Cardiac muscle cell (in vitro differentiated cells and primary cell): ENCODE data around the gene ABCB8. TPM values are rescaled to one million over a fixed set of nuclear protein-coding genes. Genes with fewer than 3 reads are reported as not detected.
"Not testable (repeated sequence)": the region's sequence is repeated elsewhere in the genome, so short reads cannot be mapped to it uniquely, and the experiment has no call there.

Experiments used
- DNase-seq, 2 donors: peaks; one replicate each; pipeline versions ENCODE4 v3.0.0 to v3.0.0-alpha.2; 2010 to 2017; ENCODE audit warnings: low read depth in 1 of 2, low spot score in 1 of 2
- H3K27ac ChIP-seq: fragments of 200-600 bp; sonication (generic); 2 replicates; pipeline ENCODE4 v1.5.1; 2016
- H3K27me3 ChIP-seq: fragments of 200-600 bp; sonication (generic); 2 replicates; pipeline ENCODE4 v1.6.0; 2016; ENCODE audit warnings: control low read depth
- H3K36me3 ChIP-seq: fragments of 200-600 bp; sonication (generic); 2 replicates; pipeline ENCODE4 v1.5.1; 2016; ENCODE audit warnings: control low read depth
- H3K4me1 ChIP-seq: fragments of 200-600 bp; sonication (generic); 2 replicates; pipeline ENCODE4 v1.8.1; 2017; ENCODE audit warnings: low read depth, mild to moderate bottlenecking, mixed run types
- H3K4me3 ChIP-seq: fragments of 200-600 bp; sonication (generic); 2 replicates; pipeline ENCODE4 v1.5.1; 2016; ENCODE audit warnings: mild to moderate bottlenecking
- H3K9me3 ChIP-seq: fragments of 200-600 bp; sonication (generic); 2 replicates; pipeline ENCODE4 v1.5.1; 2017; ENCODE audit warnings: low read depth, mild to moderate bottlenecking, control low read depth
- CTCF ChIP-seq: IDR thresholded peaks from 2 replicates; pipeline ENCODE4 v1.5.1; 2012; ENCODE audit warnings: low read depth, mild to moderate bottlenecking, low read length
- polyA plus RNA-seq: library from polyadenylated mRNA; unstranded; fragments of >200 nt; fragmentation: Nextera tagmentation; extraction: Ambion mirVana; gene quantifications from 2 replicates; pipeline ENCODE4 v1.2.1, GENCODE V29; 2016
- total RNA-seq: library from RNA; depleted of rRNA; stranded (reverse); fragments of >200 nt; gene quantifications from 2 replicates; pipeline ENCODE4 v1.2.3, GENCODE V29; 2016

ABCB8 gene
- total and polyA plus RNA-seq, 2 experiments from 2014 or later, result 20.4 to 29.2 TPM

- TF ChIP-seq CTCF, result no peak
- no peak overlapping the region for H3K4me3 ChIP-seq
- peaks cover 12% of the 10 kb centered on the region for H3K4me1 ChIP-seq
- H3K27ac ChIP-seq, result no peak overlapping the region
- DNase-seq, result no peak
- no peaks in the 10 kb centered on the region for H3K9me3 ChIP-seq
- no peaks in the 10 kb centered on the region for H3K27me3 ChIP-seq
- peaks cover 3% of the 10 kb centered on the region for H3K36me3 ChIP-seq
Measured at GRCh38 chr7:151035026-151035717, 6.9 kb downstream of the ABCB8 start.

- DNase-seq, result no peak
- Histone ChIP-seq H3K27ac (no peak overlapping the region), H3K9me3 (no peaks in the 10 kb centered on the region), H3K36me3 (peaks cover 3% of the 10 kb centered on the region), H3K27me3 (no peaks in the 10 kb centered on the region), H3K4me1 (peaks cover 12% of the 10 kb centered on the region), H3K4me3 (no peak overlapping the region)
- TF ChIP-seq CTCF, result no peak
Measured at GRCh38 chr7:151035902-151036301, 7.7 kb downstream of the ABCB8 start.

- DNase-seq, result peak; percentile 62 to 88
- Histone ChIP-seq H3K4me3 (no peak overlapping the region), H3K9me3 (no peaks in the 10 kb centered on the region), H3K27me3 (no peaks in the 10 kb centered on the region), H3K27ac (peak overlapping the region; percentile 66), H3K36me3 (peaks cover 3% of the 10 kb centered on the region), H3K4me1 (peaks cover 12% of the 10 kb centered on the region)
- TF ChIP-seq CTCF, result no peak
Measured at GRCh38 chr7:151038951-151039849, 10.9 kb downstream of the ABCB8 start.

- DNase-seq, result no peak
- H3K27me3 ChIP-seq, result no peaks in the 10 kb centered on the region
- no peaks in the 10 kb centered on the region for H3K9me3 ChIP-seq
- H3K27ac ChIP-seq, result no peak overlapping the region
- no peak overlapping the region for H3K4me3 ChIP-seq
- no peak for TF ChIP-seq CTCF
- H3K36me3 ChIP-seq, result peaks cover 3% of the 10 kb centered on the region
- H3K4me1 ChIP-seq, result peaks cover 12% of the 10 kb centered on the region
Measured at GRCh38 chr7:151039850-151040548, 11.7 kb downstream of the ABCB8 start.

GRCh38 chr7:151040616-151041375, 12.5 kb downstream of the ABCB8 start:
- Histone ChIP-seq H3K27me3 (no peaks in the 10 kb centered on the region), H3K4me1 (peaks cover 12% of the 10 kb centered on the region), H3K9me3 (no peaks in the 10 kb centered on the region), H3K4me3 (no peak overlapping the region), H3K36me3 (peaks cover 3% of the 10 kb centered on the region), H3K27ac (no peak overlapping the region)
- TF ChIP-seq CTCF, result no peak
- DNase-seq, result no peak

GRCh38 chr7:151043449-151043848, 15.2 kb downstream of the ABCB8 start:
- not testable (repeated sequence) for H3K27ac ChIP-seq, H3K27me3 ChIP-seq, H3K36me3 ChIP-seq, H3K9me3 ChIP-seq, DNase-seq, H3K4me3 ChIP-seq
- H3K4me1 ChIP-seq, result peaks cover 12% of the 10 kb centered on the region
